AG09319 (cell line): Measurements from ENCODE around the gene DNAH2.

Experiments
- DNase-seq: peaks from one replicate; pipeline ENCODE4 v3.0.0-alpha.2; 2010; ENCODE audit warnings: low read depth; ENCODE audit errors: extremely low read depth
- TF ChIP-seq, protein P1 (sequence below): IDR thresholded peaks from 2 replicates; pipeline ENCODE4 v1.5.1; 2011; ENCODE audit warnings: low read depth, mild to moderate bottlenecking, inconsistent platforms, low read length, moderate library complexity

Gene DNAH2

DNA sequence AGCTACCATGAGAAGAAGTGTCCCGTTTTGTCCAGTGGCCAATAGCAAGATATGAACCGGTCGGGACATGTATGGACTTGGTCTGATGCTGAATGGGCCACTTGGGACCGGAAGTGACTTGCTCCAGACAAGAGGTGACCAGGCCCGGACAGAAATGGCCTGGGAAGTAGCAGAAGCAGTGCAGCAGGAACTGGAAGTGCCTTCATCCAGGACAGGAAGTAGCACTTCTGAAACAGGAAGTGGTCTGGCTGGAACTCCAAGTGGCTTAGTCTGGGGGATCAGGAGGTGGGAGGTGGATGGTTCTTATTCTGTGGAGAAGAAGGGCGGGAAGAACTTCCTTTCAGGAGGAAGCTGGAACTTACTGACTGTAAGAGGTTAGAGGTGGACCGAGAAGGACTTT is 7.2 kb upstream of the DNAH2 start:
- no peak for DNase-seq

DNA sequence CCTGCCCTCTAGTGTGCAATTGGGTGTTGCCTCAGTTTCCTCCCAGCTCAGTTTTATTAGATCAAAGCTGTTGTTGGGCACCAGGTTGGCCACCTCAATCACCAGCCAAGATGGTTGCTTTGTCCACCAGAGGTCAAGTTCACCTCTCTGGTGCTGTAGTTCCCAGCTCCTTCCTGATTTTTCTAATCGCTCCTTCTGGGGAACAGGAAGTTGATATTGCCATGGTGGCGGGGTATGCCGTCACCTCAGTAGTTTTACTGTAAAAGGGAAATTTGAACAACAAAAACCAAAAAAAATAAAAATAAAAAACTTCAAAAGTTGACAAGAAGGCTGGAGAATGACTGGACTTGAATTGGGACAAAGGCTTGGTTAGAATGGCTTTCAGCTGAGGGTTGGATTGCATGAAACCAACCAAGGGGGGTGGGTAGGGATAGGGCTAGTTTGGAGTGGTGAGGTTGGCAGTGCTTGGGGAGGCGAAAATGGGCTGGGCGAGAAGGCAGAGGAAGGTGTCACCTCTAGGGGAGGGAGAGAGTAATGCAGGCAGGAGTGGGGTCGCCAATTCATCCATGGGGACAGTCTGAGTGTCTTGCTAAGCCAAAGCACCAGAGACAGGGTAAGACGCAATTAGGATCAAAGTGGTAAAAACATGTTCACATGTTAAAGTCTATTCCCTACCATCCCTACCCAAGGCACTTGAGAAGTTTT is 6.3 kb upstream of the DNAH2 start:
- DNase-seq = no peak
- TF ChIP-seq, protein P1, sequence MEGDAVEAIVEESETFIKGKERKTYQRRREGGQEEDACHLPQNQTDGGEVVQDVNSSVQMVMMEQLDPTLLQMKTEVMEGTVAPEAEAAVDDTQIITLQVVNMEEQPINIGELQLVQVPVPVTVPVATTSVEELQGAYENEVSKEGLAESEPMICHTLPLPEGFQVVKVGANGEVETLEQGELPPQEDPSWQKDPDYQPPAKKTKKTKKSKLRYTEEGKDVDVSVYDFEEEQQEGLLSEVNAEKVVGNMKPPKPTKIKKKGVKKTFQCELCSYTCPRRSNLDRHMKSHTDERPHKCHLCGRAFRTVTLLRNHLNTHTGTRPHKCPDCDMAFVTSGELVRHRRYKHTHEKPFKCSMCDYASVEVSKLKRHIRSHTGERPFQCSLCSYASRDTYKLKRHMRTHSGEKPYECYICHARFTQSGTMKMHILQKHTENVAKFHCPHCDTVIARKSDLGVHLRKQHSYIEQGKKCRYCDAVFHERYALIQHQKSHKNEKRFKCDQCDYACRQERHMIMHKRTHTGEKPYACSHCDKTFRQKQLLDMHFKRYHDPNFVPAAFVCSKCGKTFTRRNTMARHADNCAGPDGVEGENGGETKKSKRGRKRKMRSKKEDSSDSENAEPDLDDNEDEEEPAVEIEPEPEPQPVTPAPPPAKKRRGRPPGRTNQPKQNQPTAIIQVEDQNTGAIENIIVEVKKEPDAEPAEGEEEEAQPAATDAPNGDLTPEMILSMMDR = no peak

More for the DNA sequence above, 7.2 kb upstream of the DNAH2 start:
- TF ChIP-seq, protein P1 = no peak

DNA sequence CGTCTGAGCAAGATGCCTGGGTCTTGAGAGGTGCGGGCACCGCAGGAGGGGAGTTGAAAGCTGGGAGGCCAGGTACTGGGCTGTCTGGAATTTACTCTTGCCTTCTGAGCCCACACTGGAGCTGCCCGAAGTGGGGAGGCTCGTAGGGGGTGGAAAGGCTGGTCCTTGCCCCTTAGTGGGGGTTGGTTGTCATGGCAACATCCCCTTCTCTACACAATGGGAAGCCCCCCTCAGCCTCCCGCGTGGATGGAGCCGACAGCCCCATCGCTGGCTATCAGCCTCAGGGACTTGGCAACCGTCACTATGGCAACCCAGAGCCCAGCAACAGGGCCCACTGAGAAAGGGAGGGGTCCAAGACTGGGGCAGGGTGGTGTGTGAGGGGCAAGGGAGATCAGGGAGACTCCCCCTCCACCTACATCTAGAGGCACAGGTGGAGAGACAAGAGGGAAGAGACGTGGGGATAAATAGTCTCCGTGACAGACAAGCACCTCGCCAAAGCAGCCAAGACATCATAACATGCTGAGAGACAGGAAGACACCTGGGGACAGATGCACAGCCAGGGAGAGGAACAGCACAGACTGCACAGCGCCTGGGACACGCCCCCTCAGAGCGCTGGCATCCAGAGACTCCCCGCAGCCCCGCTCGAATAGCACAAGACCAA is 5.3 kb upstream of the DNAH2 start:
- TF ChIP-seq, protein P1 = no peak
- no peak for DNase-seq

DNA sequence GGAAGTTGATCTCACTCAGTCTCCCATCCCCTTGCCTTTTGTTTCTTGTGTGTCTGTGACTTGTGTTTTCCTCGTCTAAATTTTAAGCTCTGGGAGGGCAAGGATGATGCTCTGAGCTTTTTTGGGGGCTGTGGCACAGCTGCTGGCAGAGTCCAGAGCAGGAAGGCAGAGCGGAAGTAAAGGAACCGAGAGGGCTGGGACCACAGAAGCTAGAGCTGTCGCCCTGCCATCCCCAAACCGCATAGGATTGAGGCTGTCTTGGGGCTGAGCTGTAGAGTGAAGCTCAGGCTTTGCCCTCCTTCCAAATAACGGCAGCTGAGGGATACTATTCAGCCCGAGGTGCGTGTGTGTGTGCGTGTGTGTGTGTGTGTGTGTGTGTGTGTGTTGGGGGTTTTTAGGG is 3.8 kb upstream of the DNAH2 start:
- DNase-seq = no peak
- TF ChIP-seq, protein P1 = no peak

DNA sequence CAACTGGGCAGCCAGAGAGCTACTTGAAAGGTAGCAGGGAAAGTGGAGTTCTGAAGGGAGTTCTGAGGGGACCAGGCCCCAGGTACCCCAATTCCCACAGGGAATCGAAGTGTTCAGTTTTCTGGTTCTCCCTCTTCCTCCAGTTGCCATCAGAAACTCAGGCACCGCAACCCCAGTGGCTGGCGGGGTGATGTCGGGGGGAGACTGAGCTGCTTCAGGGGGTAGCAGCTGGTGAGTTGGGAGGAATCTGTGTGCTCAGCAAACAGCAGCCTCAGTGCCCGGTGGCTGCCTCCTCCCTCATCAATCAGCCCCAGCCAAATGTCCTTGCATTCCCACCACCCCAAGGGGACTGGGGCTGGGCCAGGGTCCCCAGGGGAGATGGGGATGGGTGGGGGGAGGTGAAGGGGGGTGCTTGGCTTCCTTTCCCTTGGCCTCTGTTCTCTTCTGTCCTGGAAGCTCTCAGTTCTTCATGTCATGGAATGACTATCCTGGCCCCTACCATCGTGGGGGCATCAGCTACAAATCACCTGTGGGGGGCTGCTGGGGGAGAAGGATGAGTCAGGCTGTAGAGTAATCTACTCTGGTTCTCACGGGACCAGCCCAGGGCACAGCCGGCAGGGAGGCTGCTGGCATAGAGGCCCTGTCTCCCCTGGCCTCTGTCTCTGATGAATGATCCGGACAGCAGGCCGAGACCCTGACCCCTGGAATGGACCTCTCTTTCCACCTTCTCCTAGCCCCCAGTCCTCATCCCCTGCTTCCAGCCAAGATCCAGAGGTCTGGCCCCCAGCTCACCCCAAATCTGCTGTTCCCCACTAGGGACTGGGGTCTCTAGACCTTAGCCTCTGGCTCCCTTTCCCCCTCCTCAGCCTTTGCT is 2.6 kb upstream of the DNAH2 start:
- DNase-seq = no peak
- TF ChIP-seq, protein P1 = no peak

DNA sequence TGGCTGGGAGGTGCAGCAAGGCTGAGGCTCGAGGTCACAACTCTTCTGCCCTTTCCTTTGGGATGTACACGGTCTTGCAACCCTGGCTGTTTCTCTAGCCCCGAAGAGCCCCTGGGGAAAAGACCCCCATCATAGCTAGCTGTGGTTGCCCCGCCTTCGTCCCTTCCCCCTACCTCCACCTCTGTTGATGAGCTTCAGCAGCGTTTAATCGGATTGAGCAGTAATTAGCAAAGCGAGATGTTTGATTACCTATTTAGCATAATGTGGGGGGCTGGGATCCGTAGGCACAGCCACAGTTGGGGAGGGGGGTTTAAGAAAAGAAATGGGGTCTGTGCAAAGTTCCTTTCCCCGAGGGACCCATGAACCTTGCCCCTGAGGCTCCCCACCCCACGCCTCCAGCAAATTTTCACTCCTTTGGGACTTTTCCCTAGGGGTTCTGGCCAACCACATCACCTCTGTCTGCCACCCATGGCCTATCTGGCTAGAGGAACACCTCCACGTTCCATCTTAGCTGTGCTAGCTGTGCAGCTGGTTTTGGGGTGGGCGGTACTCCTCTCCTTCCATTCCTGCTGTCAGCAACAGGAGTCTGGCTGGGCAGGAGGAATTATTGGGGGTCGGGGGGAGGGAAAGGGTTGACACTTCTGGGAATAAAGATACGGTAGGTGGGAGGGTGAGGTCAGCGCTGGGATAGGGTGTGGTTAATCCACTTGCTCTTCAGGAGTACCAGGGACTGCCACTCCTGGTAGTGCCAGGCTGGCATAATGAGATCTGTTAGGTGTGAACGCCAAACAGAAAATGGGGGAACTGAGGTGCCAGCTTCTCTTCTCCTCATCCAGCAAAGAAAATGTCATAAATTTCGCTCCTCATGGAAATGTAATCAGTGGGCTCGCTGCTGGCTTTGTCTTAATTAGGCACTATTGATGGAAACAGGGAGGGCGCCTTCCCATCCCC is 1.3 kb upstream of the DNAH2 start:
- DNase-seq = no peak
- TF ChIP-seq, protein P1 = no peak
